Endothelial cell of umbilical vein (primary cell): ENCODE data around the gene DCAF5.

ENCODE experiments used
- POLR2A ChIP-seq: IDR thresholded peaks from 2 replicates; pipeline ENCODE4 v1.6.1; 2012; ENCODE audit warnings: low read depth, mild to moderate bottlenecking, control low read depth, low read length
- POLR2AphosphoS5 ChIP-seq: IDR thresholded peaks from 2 replicates; pipeline ENCODE4 v1.6.1; 2012; ENCODE audit warnings: low read depth, mild to moderate bottlenecking, control low read depth, low read length, moderate library complexity; ENCODE audit not compliant: insufficient read depth

- TF ChIP-seq POLR2A (no peak), POLR2AphosphoS5 (no peak)
Observed at GRCh38 chr14:69152181-69152901, 578 bp downstream of the DCAF5 start.
